ENCODE results near the gene DCXR.

DNA sequence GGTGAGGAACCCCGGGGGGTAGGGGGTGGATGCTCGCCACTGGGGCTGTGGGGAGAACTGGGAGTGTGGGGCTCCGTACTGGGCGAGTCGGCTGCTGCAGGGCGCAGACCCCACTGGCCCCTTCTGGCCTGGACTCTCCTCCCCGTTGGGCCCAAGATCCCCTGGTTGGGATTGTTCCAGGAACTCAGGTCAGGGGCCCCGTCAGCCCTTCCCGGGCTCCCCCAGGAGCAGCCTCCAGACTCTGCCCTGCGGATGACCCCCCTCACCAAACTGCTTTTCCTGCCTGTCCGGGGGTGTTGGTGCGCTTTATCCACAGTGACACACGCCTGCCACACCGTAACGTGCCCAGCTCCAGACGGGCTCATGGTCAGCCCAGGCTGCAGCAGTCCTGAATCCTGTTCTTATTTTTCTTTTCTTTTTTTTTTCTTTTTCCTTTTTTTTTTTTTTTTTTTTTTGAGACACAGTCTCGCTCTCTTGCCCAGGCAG lies 35.9 kb downstream of the DCXR start:
- TF ChIP-seq EZH2 (IDR thresholded peaks at IDR 0.05; ENCODE audit: low read length, unreplicated experiment) (no peak), CTCF (conservative IDR thresholded peaks at IDR 0.05; ENCODE audit: low read depth, low read length) (no peak)

All from PC-3 (cell line).